ENCODE results near the gene SMYD3.

DNA sequence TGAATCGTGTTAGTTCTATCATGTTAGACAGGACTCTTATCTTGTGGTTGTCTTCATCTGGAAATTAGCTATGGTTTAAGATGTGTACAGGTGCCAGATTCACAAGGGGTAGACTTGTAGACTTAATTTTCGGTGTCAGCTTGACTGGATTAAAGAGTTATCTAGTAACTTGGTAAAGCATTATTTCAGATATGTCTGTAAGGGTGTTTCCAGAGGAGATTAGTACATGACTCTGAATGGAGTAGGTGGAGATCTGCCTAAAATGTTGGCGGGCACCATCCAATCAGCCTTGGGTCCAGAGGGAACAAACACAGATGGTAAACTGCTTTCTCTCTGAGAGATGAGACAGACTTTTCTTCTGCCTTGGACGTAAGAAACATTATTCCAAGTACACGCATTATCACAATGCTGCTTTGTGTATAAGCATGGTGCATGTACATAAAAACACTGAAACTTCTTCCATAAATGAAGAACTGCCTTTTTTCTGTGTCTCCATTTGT lies 434.6 kb downstream of the SMYD3 start:
- TF ChIP-seq, protein P1, sequence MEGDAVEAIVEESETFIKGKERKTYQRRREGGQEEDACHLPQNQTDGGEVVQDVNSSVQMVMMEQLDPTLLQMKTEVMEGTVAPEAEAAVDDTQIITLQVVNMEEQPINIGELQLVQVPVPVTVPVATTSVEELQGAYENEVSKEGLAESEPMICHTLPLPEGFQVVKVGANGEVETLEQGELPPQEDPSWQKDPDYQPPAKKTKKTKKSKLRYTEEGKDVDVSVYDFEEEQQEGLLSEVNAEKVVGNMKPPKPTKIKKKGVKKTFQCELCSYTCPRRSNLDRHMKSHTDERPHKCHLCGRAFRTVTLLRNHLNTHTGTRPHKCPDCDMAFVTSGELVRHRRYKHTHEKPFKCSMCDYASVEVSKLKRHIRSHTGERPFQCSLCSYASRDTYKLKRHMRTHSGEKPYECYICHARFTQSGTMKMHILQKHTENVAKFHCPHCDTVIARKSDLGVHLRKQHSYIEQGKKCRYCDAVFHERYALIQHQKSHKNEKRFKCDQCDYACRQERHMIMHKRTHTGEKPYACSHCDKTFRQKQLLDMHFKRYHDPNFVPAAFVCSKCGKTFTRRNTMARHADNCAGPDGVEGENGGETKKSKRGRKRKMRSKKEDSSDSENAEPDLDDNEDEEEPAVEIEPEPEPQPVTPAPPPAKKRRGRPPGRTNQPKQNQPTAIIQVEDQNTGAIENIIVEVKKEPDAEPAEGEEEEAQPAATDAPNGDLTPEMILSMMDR (IDR thresholded peaks at IDR 0.05): no peak
- TF ChIP-seq POLR2AphosphoS5 (IDR thresholded peaks at IDR 0.05): no peak
